ENCODE results near the gene PFKFB4. TPM values are rescaled to one million over a fixed set of nuclear protein-coding genes. Genes with fewer than 3 reads are reported as not detected.

PFKFB4 gene
- total and polyA plus RNA-seq, 10 of the 15 experiments (the other 5 are each of a cell fraction or from before 2014, with no cell fraction given): 0.37 to 89.1 (median 5.2) TPM

- TF ChIP-seq, protein P1, sequence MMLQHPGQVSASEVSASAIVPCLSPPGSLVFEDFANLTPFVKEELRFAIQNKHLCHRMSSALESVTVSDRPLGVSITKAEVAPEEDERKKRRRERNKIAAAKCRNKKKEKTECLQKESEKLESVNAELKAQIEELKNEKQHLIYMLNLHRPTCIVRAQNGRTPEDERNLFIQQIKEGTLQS (IDR thresholded peaks at IDR 0.05; ENCODE audit: borderline replicate concordance, extremely low read depth, low read depth, low read length): no peak
- TF ChIP-seq MLLT1 (IDR thresholded peaks at IDR 0.05): no peak
- TF ChIP-seq, protein P2, sequence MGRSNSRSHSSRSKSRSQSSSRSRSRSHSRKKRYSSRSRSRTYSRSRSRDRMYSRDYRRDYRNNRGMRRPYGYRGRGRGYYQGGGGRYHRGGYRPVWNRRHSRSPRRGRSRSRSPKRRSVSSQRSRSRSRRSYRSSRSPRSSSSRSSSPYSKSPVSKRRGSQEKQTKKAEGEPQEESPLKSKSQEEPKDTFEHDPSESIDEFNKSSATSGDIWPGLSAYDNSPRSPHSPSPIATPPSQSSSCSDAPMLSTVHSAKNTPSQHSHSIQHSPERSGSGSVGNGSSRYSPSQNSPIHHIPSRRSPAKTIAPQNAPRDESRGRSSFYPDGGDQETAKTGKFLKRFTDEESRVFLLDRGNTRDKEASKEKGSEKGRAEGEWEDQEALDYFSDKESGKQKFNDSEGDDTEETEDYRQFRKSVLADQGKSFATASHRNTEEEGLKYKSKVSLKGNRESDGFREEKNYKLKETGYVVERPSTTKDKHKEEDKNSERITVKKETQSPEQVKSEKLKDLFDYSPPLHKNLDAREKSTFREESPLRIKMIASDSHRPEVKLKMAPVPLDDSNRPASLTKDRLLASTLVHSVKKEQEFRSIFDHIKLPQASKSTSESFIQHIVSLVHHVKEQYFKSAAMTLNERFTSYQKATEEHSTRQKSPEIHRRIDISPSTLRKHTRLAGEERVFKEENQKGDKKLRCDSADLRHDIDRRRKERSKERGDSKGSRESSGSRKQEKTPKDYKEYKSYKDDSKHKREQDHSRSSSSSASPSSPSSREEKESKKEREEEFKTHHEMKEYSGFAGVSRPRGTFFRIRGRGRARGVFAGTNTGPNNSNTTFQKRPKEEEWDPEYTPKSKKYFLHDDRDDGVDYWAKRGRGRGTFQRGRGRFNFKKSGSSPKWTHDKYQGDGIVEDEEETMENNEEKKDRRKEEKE (IDR thresholded peaks at IDR 0.05): no peak
- TF ChIP-seq HSF1 (IDR thresholded peaks at IDR 0.05; ENCODE audit: low read depth, low read length): no peak
- no peak for TF ChIP-seq FOXK2 (IDR thresholded peaks at IDR 0.05)
- no peak for TF ChIP-seq TBL1XR1 (IDR thresholded peaks at IDR 0.05; ENCODE audit: low read depth, low read length)
- TF ChIP-seq MEF2A (IDR thresholded peaks at IDR 0.05; ENCODE audit: insufficient read depth, low read depth, low read length): no peak
- TF ChIP-seq ZSCAN29 (IDR thresholded peaks at IDR 0.05): no peak
Measured at GRCh38 chr3:48493203-48493501, 63.5 kb downstream of the PFKFB4 start (continued).
